Measurements from ENCODE around the gene OR52I2.

The OR52I2 gene

DNA sequence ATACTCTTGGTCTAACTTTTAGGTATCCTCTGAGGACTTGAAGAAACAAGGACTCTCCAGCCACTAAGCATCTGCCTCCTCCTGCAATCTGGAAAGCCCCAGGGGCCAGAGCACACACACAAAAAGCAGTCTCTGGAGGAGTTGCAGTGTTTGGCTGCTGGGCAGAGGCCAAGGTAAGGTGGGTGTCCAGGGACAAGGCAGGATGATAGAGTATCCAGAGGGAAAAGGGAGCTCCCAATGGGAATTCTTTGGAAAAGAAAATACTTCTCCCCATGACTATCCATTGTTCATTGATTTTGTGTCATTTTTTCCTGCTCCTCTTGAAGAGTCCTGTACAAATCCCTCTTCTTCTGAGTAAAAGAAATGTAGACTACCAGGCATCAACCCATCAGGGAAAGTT is at the start of gene OR52I2:
Gene OR52I2, plus strand, starts transcription at position 301 of the 400 bp plus-strand sequence.
- no peak for DNase-seq

DNA sequence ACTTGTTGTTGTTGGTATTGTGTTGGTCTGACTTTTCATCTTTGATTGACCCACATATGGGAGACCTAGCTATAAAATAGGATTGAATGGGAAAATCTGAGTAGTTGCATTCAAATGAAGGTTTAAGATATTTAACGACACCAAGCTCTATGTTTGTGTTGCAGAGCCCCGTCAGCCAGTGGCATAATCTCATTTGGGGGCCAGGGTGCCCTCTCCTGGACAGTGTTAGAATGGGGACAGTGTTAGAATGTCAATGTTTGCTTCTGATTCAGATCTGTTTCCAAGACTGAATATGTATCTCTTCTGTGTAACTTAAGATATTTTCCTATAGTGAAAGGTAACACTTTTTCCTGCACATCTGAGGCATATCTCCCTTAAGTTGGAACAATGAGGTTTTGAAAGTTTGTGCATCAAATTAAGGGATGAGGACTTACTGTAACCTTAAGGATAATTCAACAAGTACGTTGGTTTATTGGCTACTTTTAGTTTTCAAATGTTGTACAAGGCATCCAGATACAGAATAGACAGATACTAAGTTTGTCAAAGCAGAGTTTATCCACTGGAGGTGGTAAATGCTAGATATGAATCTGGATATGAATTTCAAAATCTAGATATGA is 41.8 kb upstream of the OR52I2 start:
- peak in 1 of 2 experiments; percentile 27 for DNase-seq

DNA sequence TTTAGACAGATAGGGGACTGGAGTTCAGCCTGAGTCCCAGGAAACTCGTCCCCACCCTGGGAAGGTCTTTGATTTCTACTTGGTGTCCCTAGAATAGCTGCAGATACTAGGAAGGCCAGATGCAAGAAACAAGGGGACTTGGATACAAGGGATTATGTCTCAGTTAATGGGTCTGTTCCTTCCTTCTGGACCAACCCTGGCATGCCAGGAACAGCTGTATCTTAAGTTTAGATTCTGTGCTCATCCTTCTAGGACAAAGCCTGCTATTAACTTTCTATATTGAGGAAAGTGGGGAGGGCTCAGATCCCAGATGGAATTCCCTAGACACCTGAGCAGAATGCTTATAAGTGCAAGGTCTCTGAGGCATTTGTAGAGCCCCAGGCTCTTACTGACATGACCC is 40.5 kb upstream of the OR52I2 start:
- no peak for DNase-seq

DNA sequence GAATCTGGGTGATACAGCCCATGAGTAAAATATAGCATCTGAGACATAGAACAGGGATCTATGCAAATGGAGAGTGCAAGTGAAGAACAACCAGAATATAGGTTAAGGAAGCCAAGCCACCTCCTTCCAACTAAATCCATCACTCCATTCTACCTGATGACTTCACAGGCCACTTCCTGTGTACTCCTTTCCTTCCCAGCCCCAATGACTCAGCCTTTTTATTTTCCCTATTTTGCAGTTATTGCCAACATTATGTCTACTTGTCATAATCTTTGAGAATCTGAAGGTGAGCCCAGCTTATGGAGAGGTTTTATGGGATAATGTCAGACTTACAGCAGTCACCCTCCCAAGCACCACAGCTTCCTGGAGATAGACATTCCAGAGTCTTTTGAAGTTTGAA is 38.0 kb upstream of the OR52I2 start:
- no peak for DNase-seq

DNA sequence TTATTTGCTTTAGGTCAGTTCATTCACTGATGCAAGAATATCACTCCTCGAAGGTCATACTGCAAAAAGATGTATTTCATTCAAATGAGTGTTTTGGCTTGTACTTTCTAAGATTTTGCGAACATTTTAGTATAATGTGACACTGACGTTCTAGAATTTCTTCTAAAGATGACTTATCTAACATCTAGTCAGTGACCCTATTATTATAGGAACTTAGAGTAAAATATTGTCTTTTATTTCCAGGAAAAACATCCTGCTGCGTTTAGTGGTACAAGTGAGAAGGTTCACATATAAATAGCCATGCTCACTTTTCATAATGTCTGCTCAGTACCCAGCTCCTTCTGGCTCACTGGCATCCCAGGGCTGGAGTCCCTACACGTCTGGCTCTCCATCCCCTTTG is 36.7 kb upstream of the OR52I2 start, which contains the start of gene OR52M1:
Gene OR52M1, plus strand, starts transcription at position 301 of the 400 bp plus-strand sequence. Its CDS starts 0 bp downstream, at position 301.
- DNase-seq, result no peak

DNA sequence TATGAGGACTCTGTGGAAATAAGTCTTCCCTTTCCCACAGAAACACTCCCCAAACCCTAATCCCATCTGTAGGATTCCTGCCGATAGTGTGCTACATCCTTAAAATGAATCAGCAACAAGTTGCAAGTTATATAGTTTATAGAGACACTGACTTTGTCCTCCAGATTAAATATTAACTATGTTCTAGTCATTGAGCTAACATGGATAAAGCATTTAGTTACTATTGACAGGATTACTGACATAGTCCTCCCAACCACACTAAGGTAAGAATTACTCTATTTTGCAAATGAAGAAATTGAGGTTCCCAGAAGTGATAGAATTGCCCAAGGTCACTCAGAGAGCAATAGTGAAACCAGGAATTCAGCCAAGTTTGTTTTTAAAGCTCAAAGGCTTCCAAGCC is 34.7 kb upstream of the OR52I2 start:
- DNase-seq, result no peak

DNA sequence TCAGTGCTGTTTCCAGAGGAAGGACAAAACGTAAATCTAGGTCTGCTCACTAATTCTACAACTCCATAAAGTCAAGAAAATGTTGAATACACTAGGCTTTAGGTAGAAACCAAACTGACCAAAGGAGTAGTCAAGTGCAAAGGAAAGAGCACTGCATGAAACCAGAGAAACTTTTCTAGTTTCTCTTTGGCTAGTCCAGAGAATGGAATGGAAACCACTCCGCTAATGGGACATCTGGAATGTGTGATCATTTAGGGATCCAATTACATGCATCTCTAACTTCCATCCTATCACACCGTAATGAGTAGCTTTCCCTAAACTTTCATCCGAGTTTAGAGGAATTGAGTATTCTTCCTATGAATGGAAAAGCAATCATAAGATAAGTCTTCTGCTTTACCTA is 34.1 kb upstream of the OR52I2 start:
- DNase-seq, result no peak

DNA sequence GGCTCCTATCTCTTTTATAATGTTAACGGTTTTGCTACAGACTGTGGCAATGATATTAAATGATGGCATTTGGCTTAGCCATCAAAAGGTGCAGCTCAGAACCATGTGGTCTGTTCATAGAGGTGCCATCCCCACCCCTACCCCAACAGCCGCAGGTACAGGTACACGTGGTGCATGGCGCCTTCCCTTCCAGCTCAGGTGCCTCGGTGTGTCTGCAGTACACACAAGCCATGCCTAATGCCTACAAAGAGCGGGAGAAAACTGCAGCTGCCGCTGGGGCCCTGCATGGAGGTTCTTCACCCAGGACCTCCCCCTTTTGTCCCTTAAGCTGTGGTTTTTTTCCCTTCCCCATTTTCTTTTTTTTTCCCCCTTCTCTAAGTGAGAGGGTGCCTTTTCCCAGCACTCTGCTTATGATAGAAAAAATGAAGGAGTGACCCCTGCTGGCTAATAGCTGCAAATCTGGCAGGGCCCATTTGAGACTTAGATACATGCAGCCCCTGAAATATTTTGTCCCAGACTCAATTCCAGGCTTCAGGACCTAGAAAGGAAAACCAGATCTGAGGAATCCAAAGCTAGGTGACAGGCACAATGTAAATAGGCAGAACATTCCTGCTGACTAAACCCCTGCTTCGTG is 30.1 kb upstream of the OR52I2 start:
- no peak for DNase-seq

DNA sequence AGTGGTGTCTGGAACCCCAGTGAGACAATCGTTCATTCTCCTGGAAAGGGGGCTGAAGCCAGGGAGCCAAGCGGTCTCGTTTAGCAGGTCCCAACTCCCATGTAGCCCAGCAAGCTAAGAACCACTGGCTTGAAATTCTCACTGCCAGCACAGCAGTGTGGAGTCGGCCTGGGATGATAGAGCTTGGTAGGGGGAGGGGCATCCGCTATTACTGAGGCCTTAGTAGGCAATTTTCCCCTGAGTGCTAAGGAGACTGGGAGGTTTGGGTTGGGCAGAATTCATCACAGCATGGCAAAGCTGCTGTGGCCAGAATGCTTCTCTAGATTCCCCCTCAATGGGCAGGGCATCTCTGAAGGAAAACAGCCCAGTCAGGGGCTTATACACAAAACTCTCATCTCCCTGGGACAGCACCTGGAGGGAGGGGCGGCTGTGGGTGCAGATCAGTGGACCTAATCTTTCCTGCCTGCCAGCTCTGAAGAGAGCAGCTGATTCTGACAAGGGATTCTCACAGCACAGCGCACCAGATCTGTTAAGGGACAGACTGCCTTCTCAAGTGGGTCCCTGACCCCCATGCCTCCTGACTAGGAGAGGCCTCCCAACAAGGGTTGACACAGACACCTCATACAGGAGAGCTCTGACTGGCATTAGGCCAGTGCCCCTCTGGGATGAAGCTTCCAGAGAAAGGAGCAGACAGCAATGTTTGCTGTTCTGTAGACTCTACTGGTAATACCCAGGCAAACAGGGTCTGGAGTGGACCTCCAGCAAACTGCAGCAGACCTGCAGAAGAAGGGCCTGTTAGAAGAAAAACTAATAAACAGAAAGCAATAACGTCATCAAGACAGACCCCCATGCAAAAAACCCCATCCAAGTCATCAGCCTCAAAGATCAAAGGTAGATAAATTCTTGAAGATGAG is 21.8 kb upstream of the OR52I2 start:
- DNase-seq, result no peak

DNA sequence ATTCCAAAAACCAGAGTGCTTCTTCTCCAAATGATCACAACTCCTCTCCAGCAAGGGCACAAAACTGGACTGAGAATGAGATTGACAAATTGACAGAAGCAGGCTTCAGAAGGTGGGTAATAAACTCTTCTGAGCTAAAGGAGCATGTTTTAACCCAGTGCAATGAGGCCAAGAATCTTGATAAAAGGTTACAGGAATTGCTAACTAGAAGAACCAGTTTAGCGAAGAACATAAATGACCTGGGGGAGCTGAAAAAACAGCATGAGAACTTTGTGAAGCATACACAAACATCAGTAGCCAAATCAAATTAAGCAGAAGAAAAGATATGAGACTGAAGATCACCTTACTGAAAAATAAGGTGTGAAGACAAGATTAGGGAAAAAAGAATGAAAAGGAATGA is 21.1 kb upstream of the OR52I2 start:
- no peak for DNase-seq

DNA sequence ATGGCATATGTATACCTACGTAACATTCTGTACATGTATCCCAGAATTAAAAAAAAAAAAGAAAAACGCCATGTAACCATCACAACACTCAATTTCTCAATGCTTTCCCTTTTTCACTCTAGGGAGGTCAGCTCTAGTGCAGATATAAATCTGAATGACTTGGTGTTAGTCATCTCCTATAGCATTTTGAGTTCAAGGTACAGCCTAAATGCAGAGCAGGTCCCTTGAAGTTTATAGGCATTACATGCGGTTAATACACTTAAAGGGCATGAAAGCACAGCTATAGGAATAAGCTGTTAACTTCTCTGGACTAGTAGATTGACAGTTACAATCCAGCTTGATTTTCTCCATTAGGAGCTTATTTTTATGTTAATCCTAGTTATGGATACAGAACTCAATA is 16.2 kb upstream of the OR52I2 start:
- DNase-seq, result no peak

DNA sequence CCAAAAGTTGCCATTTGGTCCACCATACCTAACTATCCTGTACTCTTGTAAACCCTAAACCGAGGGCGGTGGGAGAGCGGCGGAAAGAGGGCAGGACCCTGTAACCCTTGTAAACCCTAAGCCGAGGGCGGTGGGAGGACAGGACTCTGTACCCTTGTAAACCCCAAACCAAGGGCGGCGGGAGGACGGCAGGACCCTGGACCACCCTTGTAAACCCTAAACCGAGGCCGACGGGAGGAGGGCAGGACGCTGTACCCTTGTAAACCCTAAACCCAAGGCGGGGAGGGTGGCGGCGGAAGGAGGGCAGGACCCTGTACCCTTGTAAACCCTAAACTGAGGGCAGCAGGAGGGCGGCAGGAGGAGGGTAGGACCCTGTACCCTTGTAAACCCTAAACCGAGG is 12.5 kb upstream of the OR52I2 start:
- DNase-seq, result no peak

DNA sequence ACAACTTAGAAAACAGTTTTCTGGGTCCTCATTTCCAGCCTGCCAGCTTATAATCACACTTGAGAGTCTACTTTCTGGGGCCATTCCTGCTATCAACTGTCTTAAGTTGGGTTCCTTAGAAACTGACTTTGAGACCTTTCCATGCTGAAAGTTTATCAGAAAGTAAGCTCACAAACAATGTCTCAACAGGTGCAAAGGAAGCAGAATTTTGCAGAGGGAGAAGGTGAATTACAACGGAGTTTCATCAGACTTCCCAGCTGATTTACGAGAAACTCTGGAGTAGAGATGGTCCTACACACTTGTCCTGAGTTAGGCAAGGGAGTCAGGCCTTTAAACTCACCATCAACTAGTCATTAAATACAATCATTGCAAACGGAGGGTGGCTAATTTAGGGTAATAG is 4.7 kb upstream of the OR52I2 start:
- DNase-seq, result no peak

DNA sequence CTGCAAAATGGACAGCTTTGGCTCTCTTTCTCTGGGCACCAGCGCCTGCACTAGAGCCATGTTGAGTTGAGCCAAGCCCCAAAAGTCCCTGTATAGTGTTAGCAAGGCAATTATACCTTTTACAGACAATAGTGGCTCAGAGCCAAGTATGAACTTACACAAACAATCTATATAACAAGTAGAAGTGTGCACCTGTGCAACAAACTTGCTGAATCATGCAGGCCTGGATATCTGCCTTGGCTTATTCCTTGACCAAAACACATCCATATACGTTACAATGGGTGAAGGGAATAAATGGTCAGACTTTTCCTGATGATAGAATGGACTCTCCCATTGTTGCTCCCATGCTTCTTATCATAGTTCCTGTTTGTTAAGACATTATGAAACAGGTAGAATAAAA is 3.8 kb upstream of the OR52I2 start:
- no peak for DNase-seq

DNA sequence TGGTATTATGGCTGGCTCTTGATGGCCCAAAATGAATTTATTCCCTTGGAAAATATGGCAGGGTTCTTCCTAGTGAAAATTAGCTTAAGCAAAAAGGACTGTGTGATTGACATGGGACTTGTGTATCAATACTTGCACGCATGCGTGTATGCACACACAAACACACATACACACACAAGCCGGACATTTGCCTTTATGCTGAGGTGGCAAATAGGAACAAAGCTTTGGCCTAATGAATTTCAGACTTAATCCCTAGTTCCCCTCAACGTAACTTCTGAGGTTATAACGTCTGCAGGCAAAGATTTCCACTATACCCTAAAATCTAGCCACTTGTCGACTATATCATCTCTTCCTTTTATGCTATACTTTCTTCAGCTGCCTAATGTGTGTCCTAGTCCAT is 2.9 kb upstream of the OR52I2 start:
- DNase-seq, result no peak

DNA sequence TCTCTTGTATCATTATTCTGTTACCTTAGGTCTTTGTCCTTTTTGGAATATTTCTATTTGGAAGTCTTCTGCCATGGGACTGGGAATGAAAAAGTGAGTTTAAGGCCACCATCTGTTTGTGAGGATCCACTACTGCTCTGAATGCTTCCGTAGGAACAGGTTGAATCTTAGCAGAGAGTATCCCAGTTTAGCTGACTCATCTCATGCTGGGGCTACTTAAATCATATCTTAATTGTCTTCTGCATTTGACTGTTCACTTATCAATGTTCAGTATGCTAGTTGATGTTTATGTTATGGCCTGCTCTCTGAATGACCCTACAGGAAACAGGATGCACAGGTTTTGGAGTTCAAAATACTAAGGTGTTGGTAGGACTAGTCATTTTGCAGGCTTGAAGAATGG is 1.4 kb upstream of the OR52I2 start:
- no peak for DNase-seq

DNA sequence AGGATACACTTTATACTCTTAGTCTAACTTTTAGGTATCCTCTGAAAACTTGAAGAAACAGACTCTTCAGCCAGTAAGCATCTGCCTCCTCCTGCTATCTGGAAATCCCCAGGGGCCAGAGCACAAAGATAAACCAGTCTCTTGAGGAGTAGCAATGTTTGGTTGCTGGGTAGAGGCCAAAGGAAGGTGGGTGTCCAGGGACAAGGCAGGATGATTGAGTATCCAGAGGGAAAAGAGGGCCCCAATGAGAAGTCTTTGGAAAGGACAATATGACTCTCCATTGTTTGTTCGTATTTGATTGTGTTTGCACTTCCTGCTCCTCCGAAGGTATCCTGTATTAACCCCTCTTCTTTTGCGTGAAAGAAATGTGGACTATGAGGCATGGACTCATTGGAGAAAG is 7.5 kb downstream of the OR52I2 start:
- no peak for DNase-seq

DNA sequence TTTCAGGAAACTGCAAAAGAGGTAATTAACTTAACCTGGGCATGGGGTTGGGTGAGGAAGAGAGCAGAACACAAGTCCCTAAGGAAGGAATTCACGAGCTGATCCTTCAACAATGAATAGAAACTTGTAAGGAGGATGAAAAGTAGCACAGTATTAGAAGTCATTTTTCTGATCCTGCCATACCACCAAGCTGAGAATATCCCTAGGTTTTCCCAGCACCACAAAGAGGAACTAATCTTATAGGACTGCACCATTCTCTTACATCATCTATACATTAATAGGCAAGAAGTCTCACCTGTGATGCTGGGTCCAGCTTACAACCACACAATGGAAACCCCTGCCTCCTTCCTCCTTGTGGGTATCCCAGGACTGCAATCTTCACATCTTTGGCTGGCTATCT is 12.2 kb downstream of the OR52I2 start, which contains the start of gene OR52I1:
Gene OR52I1, plus strand, starts transcription at position 301 of the 400 bp plus-strand sequence. Its CDS starts 0 bp downstream, at position 301.
- no peak for DNase-seq

DNA sequence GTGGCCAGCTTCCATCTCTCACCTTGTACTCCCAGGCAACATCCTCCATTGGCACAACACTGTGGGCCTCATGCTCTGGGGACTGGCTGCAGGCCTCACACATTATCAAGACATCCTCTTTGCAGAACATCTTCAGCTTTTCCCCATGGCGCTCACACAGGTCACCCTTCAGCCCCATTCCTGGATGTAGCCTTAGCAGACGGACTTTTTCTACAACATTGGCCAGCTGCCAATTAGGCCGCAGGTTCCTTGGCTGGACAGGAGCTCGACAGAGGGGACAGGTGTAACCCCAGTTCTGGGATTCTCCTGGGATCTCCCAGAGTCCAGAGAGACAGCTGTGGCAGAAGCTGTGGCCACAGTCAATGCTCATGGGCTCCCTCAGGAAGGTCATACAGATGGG is 23.5 kb downstream of the OR52I2 start:
- no peak for DNase-seq

DNA sequence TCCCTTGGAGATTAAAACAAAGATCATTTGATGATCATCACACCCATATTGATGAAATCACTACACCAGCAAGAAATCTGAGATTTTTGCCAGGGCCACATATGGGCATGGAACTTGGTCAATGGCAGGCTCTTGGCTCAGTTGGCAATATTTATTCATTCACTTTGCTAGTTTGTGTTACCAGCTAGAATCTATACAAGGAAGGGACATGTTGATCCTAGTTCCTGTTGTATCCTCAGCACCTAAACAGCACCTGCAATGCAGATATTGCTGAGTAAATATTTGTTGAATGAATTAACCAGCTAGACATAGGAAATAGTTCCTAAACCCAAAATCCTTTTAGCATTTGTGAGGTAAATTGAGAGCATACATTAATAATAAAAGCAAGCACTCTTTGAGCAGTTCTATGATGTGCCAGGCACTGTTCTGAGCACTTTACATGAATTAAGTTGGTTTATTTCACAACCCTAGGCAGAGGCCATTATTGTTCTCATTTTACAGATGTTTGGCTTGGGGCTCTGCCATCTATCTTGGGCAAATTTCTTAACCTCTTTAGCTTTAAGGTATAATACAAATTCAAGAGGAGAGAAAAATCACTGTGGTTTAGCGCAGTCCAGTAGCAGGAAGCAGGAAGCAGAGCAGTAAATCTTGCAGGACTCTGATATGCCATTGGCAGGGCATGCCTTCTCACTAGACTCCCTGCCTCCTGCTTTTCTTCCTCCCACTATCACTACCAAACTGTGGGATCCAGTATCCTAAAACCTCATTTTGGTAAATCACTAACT is 24.9 kb downstream of the OR52I2 start:
- no peak for DNase-seq

DNA sequence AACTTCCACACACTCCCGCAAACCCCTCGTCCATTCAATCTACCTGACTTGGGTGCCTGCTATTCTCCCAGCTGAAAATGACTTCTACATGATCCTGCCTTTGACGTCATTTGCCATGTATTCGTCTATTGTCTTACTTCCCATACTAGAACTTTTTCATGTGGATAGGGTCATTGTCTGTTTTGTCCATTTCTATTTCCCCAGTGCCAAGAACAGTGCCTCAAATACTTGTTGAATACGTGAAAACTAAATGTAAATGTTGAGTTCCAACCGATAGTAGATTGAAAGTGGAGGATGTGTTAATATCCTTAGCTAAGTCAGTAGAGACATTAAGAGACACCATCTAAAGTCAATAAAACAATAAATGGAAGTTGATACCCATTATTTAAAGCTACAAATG is 25.6 kb downstream of the OR52I2 start:
- no peak for DNase-seq

DNA sequence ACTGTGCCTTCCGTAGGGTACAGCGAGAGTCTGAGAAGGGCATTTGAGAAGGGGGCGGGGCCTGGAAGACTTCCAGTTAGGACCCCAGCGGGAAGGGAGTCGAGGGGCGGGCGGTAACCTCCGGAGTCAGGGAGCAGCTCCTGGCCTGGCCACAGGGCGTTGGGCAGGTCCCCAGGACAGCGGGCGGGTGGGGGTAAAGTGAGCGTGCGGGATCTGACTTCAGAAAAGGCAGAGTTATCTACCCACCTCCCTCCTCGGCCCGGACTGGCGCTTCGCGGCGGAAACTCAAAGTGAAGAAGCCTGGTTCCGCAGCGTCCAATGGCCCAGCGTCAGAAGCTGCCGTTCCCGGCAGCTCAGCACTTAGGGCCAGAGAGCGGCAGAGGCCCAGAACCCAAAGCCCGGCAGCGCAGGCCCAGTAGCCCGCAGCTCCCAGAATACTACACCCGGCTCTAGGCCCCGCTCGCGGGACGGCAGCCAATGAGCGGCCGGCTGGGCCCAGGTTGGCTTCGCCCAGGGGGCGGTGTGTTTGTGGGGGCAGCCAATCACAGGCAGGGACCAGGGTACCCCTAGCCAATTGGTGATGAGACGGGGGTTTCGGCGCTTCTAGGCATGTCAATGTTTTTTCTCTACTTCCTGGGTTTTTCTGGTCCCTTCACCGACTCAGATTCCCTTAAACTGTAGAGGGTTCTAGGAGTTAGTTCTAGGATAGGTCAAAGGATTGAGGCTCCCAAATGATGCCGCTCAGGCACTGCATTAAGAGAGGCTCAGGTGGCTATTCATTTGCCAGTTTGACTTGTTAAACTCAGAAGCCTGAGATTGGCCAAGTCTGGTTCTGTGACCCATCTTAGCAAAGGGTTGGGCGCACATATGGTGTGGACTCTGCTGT is 26.5 kb downstream of the OR52I2 start, which contains the start of gene TRIM68:
Gene TRIM68, minus strand, starts transcription at position 451 of the 886 bp plus-strand sequence. CDS start 2,727 bp downstream, outside the sequence.
- peak; percentile 85 to 93 for DNase-seq

All from NCI-H524 (cell line).